ENCODE results near the gene CREBRF.

GRCh38 chr5:173057062-173057924, 1.1 kb downstream of the CREBRF start:
- peak; percentile 94 for TF ChIP-seq ZNF384 (IDR thresholded peaks at IDR 0.05)
- TF ChIP-seq FOXM1 (IDR thresholded peaks at IDR 0.05; ENCODE audit: borderline replicate concordance): no peak; the same call in 1 of the 2 replicates
- peak; percentile 100 for TF ChIP-seq PKNOX1 (IDR thresholded peaks at IDR 0.05)
- no peak for TF ChIP-seq SUZ12 (IDR thresholded peaks at IDR 0.05)
- no peak for TF ChIP-seq L3MBTL2 (conservative IDR thresholded peaks at IDR 0.05)
- peak; percentile 47; the same call in 1 of the 2 replicates for TF ChIP-seq SP1 (IDR thresholded peaks at IDR 0.05)
- no peak for TF ChIP-seq TARDBP (IDR thresholded peaks at IDR 0.05)
- no peak for TF ChIP-seq ELF4 (IDR thresholded peaks at IDR 0.05)

All from HEK293T (cell line).